ENCODE results near the gene ADCY2. TPM values are rescaled to one million over a fixed set of nuclear protein-coding genes. Genes with fewer than 3 reads are reported as not detected.

The ADCY2 gene
- total RNA-seq, 1 donor from 2014 or later: 2.4 TPM

- DNase-seq (ENCODE audit: low spot score): no peak
Measured at GRCh38 chr5:7592910-7593309, 197.0 kb downstream of the ADCY2 start.

- DNase-seq (ENCODE audit: low spot score): no peak
Measured at GRCh38 chr5:7597059-7597642, 201.2 kb downstream of the ADCY2 start.

GRCh38 chr5:7606840-7607465 is 211.0 kb downstream of the ADCY2 start:
- no peak for DNase-seq (ENCODE audit: low spot score)

- DNase-seq (ENCODE audit: low spot score): no peak
Measured at GRCh38 chr5:7608772-7609171, 212.8 kb downstream of the ADCY2 start.

GRCh38 chr5:7609726-7610125 is 213.8 kb downstream of the ADCY2 start:
- no peak for DNase-seq (ENCODE audit: low spot score)

- DNase-seq (ENCODE audit: low spot score): no peak
Measured at GRCh38 chr5:7610531-7611177, 214.7 kb downstream of the ADCY2 start.

- DNase-seq (ENCODE audit: low spot score): no peak
Measured at GRCh38 chr5:7611518-7611917, 215.6 kb downstream of the ADCY2 start.

- no peak for DNase-seq (ENCODE audit: low spot score)
Measured at GRCh38 chr5:7615566-7616061, 219.7 kb downstream of the ADCY2 start.

GRCh38 chr5:7616897-7617296 is 221.0 kb downstream of the ADCY2 start:
- no peak for DNase-seq (ENCODE audit: low spot score)

- DNase-seq (ENCODE audit: low spot score): no peak
Measured at GRCh38 chr5:7622498-7622897, 226.6 kb downstream of the ADCY2 start.

GRCh38 chr5:7625740-7626139 is 229.8 kb downstream of the ADCY2 start:
- DNase-seq (ENCODE audit: low spot score): no peak

- DNase-seq (ENCODE audit: low spot score): no peak
Measured at GRCh38 chr5:7628248-7628647, 232.3 kb downstream of the ADCY2 start.

GRCh38 chr5:7628820-7629219 is 232.9 kb downstream of the ADCY2 start:
- DNase-seq (ENCODE audit: low spot score): no peak

GRCh38 chr5:7629561-7629960 is 233.6 kb downstream of the ADCY2 start:
- DNase-seq (ENCODE audit: low spot score): no peak

- no peak for DNase-seq (ENCODE audit: low spot score)
Measured at GRCh38 chr5:7634837-7635236, 238.9 kb downstream of the ADCY2 start.

- peak; percentile 32 for DNase-seq (ENCODE audit: low spot score)
Measured at GRCh38 chr5:7638456-7638855, 242.5 kb downstream of the ADCY2 start.

GRCh38 chr5:7642029-7642428 is 246.1 kb downstream of the ADCY2 start:
- no peak for DNase-seq (ENCODE audit: low spot score)

GRCh38 chr5:7644723-7645122 is 248.8 kb downstream of the ADCY2 start:
- no peak for DNase-seq (ENCODE audit: low spot score)

GRCh38 chr5:7650755-7651154 is 254.8 kb downstream of the ADCY2 start:
- DNase-seq (ENCODE audit: low spot score): no peak

- DNase-seq (ENCODE audit: low spot score): no peak
Measured at GRCh38 chr5:7653046-7653445, 257.1 kb downstream of the ADCY2 start.

GRCh38 chr5:7657153-7657552 is 261.2 kb downstream of the ADCY2 start:
- DNase-seq (ENCODE audit: low spot score): no peak

GRCh38 chr5:7659420-7659819 is 263.5 kb downstream of the ADCY2 start:
- no peak for DNase-seq (ENCODE audit: low spot score)

GRCh38 chr5:7662289-7662688 is 266.4 kb downstream of the ADCY2 start:
- no peak for DNase-seq (ENCODE audit: low spot score)
